NCI-H1105 (cell line): ENCODE results near the gene PPFIA4.

Experiments used
- DNase-seq: peaks from one replicate; lab custom pipeline; 2025; lab: John Stamatoyannopoulos, UW

The PPFIA4 gene

GRCh38 chr1:203099805-203100515 lies 73.7 kb downstream of the PPFIA4 start:
- DNase-seq: no peak

DNA sequence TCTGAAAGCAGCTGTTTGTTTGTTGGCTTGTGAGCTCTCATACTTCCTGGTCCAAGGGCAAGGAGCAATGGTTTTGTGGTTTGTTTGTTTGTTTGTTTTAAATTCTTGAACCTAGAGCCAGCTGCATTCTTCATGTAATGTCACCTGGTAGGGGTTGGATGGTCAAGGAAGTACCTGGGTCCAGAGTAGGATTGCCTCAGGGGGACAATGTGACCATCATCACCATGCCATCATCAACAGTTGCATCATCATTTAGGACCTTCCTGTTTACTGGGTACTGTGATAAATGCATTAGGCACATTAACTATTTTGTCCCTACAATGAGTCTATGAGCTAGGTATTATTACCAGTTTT lies 74.2 kb downstream of the PPFIA4 start:
- DNase-seq: no peak

- DNase-seq: no peak
Measured at GRCh38 chr1:203101813-203102634, 75.7 kb downstream of the PPFIA4 start.

GRCh38 chr1:203103216-203103615 lies 76.9 kb downstream of the PPFIA4 start:
- DNase-seq: no peak

- DNase-seq: no peak
Measured at GRCh38 chr1:203103829-203104495, 77.7 kb downstream of the PPFIA4 start.

DNA sequence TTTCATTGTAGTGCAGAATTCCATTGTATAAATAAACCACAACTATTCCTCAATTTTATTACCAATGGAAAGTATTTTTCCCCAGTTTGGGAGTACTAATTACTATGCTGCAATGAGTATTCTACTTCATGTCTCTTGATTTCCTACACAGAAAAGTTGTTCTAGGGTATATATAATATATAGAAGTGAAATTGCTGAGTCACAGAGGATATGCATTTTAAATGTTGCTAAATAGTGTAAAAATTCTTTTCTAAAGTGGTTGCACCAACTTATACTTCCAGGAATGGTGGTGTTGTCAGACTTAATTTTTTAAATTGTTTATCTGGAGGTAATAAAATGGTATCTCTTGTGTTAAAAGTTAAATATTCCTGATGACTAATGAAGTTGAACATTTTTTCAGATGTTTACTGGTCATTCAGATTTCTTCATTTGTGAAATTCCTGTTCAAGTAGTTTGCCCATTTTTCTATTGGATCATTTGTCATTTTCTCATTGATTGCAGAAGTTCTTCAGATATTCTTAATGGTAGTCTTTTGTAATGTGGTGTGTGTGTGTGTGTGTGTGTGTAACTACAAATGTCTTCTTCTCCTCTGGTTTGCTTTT lies 78.6 kb downstream of the PPFIA4 start:
- no peak for DNase-seq

- no peak for DNase-seq
Measured at GRCh38 chr1:203112475-203112874, 86.2 kb downstream of the PPFIA4 start.

DNA sequence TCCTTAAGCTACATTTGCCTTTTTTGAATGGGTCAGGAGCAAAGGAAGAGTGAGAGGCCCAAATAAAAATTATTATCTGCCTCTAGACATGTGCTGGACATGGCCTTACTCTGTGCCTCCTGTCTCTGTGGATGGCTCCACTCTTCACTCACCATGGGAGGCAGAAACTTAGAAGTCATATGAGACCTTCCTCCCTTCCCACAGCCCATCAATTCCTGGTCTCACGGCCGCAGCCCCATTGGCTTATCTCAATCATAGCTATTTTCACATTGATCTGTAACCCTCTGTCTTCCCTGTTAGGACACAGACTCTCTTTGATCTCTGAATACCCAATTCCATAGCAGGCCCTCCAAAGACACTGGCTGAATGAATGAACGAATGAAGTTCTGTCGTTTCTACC lies 87.0 kb downstream of the PPFIA4 start:
- DNase-seq: no peak

- no peak for DNase-seq
Measured at GRCh38 chr1:203114202-203114601, 87.9 kb downstream of the PPFIA4 start.

DNA sequence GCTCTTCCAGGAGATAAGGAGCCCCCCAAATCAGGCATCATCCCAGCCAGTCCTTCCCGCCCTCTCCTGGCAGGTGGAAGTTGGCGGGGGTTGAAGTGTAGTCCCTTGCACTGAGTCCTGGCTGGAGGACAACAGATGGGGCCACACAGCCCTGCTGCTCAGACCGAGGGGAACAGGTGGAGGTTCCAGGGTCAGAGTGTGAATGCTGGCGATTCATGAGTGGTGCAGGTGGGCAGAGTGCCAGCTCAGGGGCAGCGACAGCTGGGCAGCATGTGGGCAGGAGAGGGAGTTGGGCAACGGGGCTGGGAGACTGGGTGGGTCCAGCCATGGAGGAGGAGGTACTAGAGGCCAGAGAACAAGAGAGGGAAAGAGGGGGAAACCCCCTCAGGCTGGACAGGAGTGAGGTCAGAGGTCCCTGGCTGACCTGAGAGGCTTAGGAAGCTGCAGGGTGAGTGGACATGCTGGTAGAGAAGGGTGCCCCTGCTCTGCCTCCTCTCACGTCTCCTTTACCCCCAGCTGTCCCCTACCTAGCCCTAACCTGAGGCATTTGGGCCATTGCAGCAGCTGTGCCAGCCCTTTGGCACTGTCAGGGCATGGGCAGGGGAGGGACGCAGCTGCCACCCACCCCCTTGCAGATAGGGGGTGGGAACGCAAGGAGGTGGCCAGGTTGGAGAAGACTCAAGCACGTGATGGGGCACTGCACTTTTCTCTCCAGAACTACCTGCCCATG lies 90.0 kb downstream of the PPFIA4 start:
- no peak for DNase-seq

- no peak for DNase-seq
Measured at GRCh38 chr1:203117611-203118575, 91.6 kb downstream of the PPFIA4 start.

- DNase-seq: no peak
Measured at GRCh38 chr1:203120325-203121153, 94.2 kb downstream of the PPFIA4 start.

DNA sequence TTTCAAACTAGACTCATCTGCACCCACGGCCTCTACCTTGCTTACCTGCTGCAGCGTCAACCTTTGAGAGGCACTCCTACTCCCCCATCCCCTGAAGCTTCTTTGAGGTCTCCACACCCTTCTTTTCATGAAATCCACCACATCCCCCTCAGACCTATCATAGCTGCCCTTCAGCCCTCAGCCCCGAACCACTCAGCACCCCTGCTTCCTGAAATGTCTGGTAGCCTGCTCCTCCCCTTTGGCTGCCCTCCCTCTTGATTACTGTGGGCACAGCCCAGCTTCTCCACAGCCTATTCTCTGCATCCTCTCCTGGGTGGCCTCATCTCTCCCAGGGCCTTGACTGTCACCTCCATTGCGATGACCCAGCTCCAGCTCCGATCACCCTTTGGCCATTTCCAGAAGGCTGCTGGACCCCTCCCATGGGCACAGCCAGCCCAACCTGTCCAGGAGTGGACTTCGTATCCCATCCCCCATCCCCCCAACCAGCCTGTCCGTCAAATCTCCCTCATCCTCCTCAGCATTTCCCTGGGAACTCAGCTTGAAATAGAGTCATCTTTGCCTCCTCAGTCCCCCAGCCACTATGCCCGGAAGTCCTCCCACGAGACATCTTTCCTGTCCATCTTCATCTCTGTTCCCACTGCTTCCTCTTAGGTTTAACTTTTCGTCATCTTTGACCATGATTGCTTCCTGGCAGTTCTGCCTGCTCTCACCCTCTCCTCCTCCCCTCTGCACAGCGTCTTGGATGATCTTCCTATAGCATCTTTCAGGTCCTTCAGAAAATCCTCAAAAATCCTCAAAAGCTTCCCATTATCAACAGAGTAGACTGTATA lies 95.1 kb downstream of the PPFIA4 start:
- no peak for DNase-seq

GRCh38 chr1:203122159-203122558 lies 95.9 kb downstream of the PPFIA4 start:
- no peak for DNase-seq

DNA sequence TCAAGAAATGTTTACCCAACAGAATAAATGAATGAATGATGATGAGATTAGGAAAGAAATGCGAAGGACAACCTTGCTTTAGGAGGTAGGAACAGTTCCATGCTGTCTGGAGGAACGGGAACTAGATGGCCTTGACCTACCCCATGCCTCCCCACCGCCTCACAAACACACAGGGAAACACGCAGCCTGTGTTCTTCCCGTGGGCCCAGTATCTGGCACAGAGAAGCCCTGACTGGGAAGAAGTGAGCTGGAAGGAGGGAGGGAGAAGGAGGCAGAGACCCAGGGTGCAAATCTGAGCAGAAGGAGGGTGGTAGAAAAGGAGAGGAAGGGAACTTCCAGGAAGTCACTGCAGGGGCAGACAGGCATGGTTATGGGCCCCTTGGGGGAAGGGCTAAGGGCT lies 97.7 kb downstream of the PPFIA4 start:
- no peak for DNase-seq

DNA sequence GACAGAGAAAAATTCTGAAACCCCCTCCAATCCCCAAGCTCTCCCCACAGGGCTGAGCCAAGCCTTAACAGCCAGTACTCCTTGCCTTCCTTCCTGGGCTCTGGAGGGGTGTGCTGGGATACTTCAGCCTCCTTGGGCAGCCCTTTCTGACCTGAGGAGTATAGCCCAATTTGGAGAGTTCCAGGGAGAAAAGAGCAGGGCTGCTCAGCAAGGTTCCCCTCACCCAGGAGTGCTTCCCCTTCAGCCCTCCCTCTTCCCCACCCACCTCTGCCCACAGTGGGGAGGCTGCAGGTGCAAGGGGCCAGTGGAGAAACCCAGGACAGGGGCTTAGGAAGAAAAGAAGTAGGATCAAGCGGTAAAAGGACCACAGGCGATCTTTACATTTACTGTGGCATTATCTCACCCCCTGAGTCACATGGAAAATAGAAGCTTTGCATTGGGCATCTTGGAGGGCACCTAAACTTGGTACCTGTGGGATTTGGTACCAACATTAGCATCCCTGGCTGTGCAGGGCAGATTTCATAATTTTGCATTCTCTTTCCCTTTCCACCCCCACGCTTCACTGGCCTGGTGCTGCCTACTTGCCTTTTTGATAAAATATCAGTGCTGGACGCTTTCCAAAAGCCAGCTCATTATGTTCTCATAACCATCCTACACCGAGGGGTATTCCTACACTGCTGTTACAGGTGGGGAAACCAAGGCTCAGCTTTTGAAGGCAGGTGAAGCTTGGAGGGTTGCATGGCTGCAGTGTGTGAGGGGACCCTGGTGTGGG lies 98.4 kb downstream of the PPFIA4 start:
- DNase-seq: peak; percentile 27

DNA sequence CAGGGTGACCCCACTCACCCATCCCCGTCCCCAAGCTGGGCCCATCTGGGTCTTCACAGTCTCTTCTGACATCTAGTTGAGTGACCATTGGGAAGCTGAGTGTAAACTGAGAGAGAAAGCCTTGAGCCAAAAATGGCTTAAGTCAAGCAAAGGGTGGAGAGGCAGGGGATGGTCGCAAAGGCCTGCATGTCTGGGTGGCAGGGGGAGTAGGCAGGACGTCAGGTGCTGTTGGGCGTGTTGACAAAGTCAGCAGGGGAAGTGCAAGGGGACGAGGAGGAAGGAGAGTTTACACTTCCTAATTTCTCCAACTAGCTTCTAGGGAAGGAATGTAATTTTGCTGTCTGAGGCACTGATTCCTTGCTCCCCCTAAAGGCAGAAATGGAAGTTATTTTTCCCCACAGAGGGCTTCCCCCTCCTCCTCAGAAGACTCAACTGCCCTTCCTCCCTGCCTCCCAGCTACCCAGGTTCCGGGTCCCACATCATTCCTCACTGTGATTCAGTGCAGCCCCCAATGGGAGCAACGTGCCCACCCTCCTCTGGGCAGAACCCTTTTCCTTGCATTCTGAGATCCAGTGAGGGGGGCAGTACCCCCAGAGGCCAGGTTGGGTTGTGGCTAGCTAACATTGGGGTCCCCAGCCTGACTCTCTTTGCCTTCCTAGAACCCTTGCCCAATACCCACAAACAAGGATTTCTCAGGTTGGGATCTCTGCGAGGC lies 100.0 kb downstream of the PPFIA4 start:
- no peak for DNase-seq
